Duodenal mucosa (tissue), 2 donors: ENCODE results near the gene OS9.

Experiments
- H3K27ac ChIP-seq: one replicate; pipeline ENCODE4 v1.7.0; 2013; ENCODE audit warnings: low read depth, low read length
- H3K27me3 ChIP-seq, 2 donors: one replicate each; pipeline ENCODE4 v1.7.0; 2013; ENCODE audit warnings: low read length in 2 of 2, control low read depth in 1 of 2; ENCODE audit not compliant: insufficient read depth in 2 of 2, control insufficient read depth in 1 of 2
- H3K36me3 ChIP-seq, 2 donors: one replicate each; pipeline ENCODE4 v1.7.0; 2013; ENCODE audit warnings: low read length in 2 of 2, control low read depth in 1 of 2; ENCODE audit not compliant: insufficient read depth in 2 of 2, control insufficient read depth in 1 of 2
- H3K4me1 ChIP-seq, 2 donors: one replicate each; pipeline ENCODE4 v1.7.0; 2013; ENCODE audit warnings: low read length in 2 of 2, control low read depth in 1 of 2; ENCODE audit not compliant: insufficient read depth in 2 of 2, control insufficient read depth in 1 of 2
- H3K4me3 ChIP-seq, 2 donors: one replicate each; pipeline ENCODE4 v1.7.0; 2013; ENCODE audit warnings: low read length in 2 of 2, low read depth in 1 of 2
- H3K9ac ChIP-seq, 2 donors: one replicate each; pipeline ENCODE4 v1.7.0; 2013; ENCODE audit warnings: low read length in 2 of 2, low read depth in 1 of 2
- H3K9me3 ChIP-seq, 2 donors: one replicate each; pipeline ENCODE4 v1.7.0; 2013; ENCODE audit warnings: low read length in 2 of 2, control low read depth in 1 of 2; ENCODE audit not compliant: control insufficient read depth in 1 of 2

OS9 gene

GRCh38 chr12:57758552-57759359, 64.8 kb downstream of the OS9 start:
- Histone ChIP-seq H3K9me3 (no peaks in the 10 kb centered on the region), H3K4me3 (no peak overlapping the region), H3K4me1 (peaks cover 15 to 22% of the 10 kb centered on the region in 2 donors), H3K27me3 (no peaks in the 10 kb centered on the region), H3K27ac (no peak overlapping the region), H3K9ac (no peak overlapping the region), H3K36me3 (peaks cover 0 to 14% of the 10 kb centered on the region in 2 donors)

- Histone ChIP-seq H3K4me3 (no peak overlapping the region), H3K9me3 (no peaks in the 10 kb centered on the region), H3K36me3 (peaks cover 0 to 14% of the 10 kb centered on the region in 2 donors), H3K9ac (no peak overlapping the region), H3K4me1 (peaks cover 9 to 17% of the 10 kb centered on the region in 2 donors), H3K27me3 (peaks cover 0 to 6% of the 10 kb centered on the region in 2 donors), H3K27ac (no peak overlapping the region)
These were observed 65.5 kb downstream of the OS9 start for GRCh38 chr12:57759360-57759980.

- Histone ChIP-seq H3K9me3 (no peaks in the 10 kb centered on the region), H3K4me3 (no peak overlapping the region), H3K36me3 (peaks cover 0 to 14% of the 10 kb centered on the region in 2 donors), H3K4me1 (peaks cover 8 to 25% of the 10 kb centered on the region in 2 donors), H3K27ac (no peak overlapping the region), H3K9ac (no peak overlapping the region), H3K27me3 (peaks cover 7 to 15% of the 10 kb centered on the region in 2 donors)
These were observed 66.5 kb downstream of the OS9 start for GRCh38 chr12:57760347-57760982.

GRCh38 chr12:57761391-57761998, 67.6 kb downstream of the OS9 start:
- H3K4me3 ChIP-seq = no peak overlapping the region
- H3K4me1 ChIP-seq = peaks cover 15 to 28% of the 10 kb centered on the region in 2 donors
- H3K36me3 ChIP-seq = peaks cover 0 to 14% of the 10 kb centered on the region in 2 donors
- no peak overlapping the region for H3K9ac ChIP-seq
- H3K27ac ChIP-seq = no peak overlapping the region
- no peaks in the 10 kb centered on the region for H3K9me3 ChIP-seq
- H3K27me3 ChIP-seq = peaks cover 18 to 25% of the 10 kb centered on the region in 2 donors

- H3K27me3 ChIP-seq = peaks cover 25 to 33% of the 10 kb centered on the region in 2 donors
These were observed 68.5 kb downstream of the OS9 start for GRCh38 chr12:57762463-57762862.

GRCh38 chr12:57763881-57764661, 70.1 kb downstream of the OS9 start:
- Histone ChIP-seq H3K9me3 (no peaks in the 10 kb centered on the region), H3K27me3 (peaks cover 25 to 33% of the 10 kb centered on the region in 2 donors), H3K36me3 (peaks cover 0 to 11% of the 10 kb centered on the region in 2 donors), H3K4me3 (peak overlapping the region; percentile 77 to 83), H3K4me1 (peaks cover 19 to 29% of the 10 kb centered on the region in 2 donors), H3K27ac (no peak overlapping the region), H3K9ac (peak overlapping the region in 1 of 2 donors; percentile 67)

More at GRCh38 chr12:57762463-57762862, 68.5 kb downstream of the OS9 start:
- H3K27ac ChIP-seq = no peak overlapping the region
- H3K9me3 ChIP-seq = no peaks in the 10 kb centered on the region
- no peak overlapping the region for H3K4me3 ChIP-seq
- H3K4me1 ChIP-seq = peaks cover 19 to 29% of the 10 kb centered on the region in 2 donors
- peaks cover 0 to 14% of the 10 kb centered on the region in 2 donors for H3K36me3 ChIP-seq
- H3K9ac ChIP-seq = no peak overlapping the region

- Histone ChIP-seq H3K27me3 (peaks cover 25 to 33% of the 10 kb centered on the region in 2 donors), H3K27ac (no peak overlapping the region), H3K9ac (peak overlapping the region; percentile 53 to 67), H3K4me3 (peak overlapping the region; percentile 77 to 83), H3K36me3 (peaks cover 0 to 15% of the 10 kb centered on the region in 2 donors), H3K9me3 (no peaks in the 10 kb centered on the region), H3K4me1 (peaks cover 19 to 29% of the 10 kb centered on the region in 2 donors)
These were observed 70.7 kb downstream of the OS9 start for GRCh38 chr12:57764662-57765002.

- Histone ChIP-seq H3K9ac (peak overlapping the region; percentile 53 to 67), H3K27me3 (peaks cover 25 to 33% of the 10 kb centered on the region in 2 donors), H3K27ac (no peak overlapping the region), H3K4me1 (peaks cover 19 to 29% of the 10 kb centered on the region in 2 donors), H3K9me3 (no peaks in the 10 kb centered on the region), H3K4me3 (peak overlapping the region; percentile 77 to 83), H3K36me3 (peaks cover 0 to 19% of the 10 kb centered on the region in 2 donors)
These were observed 71.2 kb downstream of the OS9 start for GRCh38 chr12:57765003-57765697.
